GM19025 (cell line): ENCODE results near the gene HSP90AB1.

Experiments
- ATAC-seq: cut with Tn5 transposase; IDR thresholded peaks from one replicate; pipeline ENCODE4 v1.9.1; 2021; ENCODE audit warnings: mild to moderate bottlenecking, low read depth, moderate library complexity; ENCODE audit not compliant: unreplicated experiment

The HSP90AB1 gene

DNA sequence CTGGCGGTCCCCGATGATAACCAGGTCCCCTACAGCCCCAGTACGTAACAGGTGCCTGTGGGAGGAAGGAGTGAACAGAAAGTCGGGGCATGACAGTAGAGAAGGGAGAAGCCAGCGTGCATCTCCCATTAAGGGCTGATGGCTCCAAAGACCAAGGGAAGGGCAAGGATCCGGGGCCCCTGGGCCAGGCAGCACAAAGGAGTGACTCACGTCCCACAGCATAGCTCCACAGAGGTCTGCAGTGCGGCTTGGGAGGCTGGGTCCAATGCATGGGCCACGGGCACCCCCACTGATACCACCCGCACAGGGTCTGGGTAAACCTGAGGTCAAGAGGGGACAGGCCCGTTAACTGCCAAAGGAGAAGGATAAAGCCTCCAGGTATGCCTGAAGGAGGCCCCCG, 56.0 kb downstream of the HSP90AB1 start:
- ATAC-seq: no peak
